ENCODE data around the gene SNX7.

DNA sequence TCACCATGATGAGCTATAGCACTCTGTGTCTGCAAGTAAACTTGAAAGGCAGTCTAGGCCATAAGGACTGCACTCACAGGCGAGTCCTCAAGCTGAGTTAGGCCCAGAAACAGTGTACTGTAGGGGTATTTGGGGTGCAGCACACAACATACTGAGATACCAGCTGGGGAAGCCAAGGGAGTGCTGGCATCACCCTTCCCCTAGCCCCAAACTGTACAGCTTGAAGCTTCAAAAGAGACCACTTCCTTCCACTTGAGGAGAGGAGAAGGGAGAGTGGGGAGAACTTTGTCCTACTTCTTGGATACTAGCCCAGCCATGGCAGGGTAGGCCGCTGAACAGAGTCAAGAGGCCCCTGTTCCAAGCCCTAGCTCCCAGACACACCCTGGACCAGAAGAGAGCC is 24.2 kb upstream of the SNX7 start:
- TF ChIP-seq, protein P1, sequence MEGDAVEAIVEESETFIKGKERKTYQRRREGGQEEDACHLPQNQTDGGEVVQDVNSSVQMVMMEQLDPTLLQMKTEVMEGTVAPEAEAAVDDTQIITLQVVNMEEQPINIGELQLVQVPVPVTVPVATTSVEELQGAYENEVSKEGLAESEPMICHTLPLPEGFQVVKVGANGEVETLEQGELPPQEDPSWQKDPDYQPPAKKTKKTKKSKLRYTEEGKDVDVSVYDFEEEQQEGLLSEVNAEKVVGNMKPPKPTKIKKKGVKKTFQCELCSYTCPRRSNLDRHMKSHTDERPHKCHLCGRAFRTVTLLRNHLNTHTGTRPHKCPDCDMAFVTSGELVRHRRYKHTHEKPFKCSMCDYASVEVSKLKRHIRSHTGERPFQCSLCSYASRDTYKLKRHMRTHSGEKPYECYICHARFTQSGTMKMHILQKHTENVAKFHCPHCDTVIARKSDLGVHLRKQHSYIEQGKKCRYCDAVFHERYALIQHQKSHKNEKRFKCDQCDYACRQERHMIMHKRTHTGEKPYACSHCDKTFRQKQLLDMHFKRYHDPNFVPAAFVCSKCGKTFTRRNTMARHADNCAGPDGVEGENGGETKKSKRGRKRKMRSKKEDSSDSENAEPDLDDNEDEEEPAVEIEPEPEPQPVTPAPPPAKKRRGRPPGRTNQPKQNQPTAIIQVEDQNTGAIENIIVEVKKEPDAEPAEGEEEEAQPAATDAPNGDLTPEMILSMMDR (IDR thresholded peaks at IDR 0.05; ENCODE audit: insufficient read depth, low read length, poor library complexity, severe bottlenecking) = no peak
- TF ChIP-seq EZH2phosphoT487 (conservative IDR thresholded peaks at IDR 0.05; ENCODE audit: low read length) = no peak

All from SU-DHL-6 (cell line).